OCI-LY3 (cell line): ENCODE results near the gene DDX28.

Source experiments
- EZH2phosphoT487 ChIP-seq: fragments of 200-600 bp; shearing (Covaris generic); IDR thresholded peaks from 2 replicates; pipeline ENCODE4 v1.6.1; 2018; ENCODE audit warnings: antibody characterized with exemption, mixed run types, low read depth
- TF ChIP-seq, protein P1 (sequence below): fragments of 200-600, 300-600 bp; sonication (generic); IDR thresholded peaks from 2 replicates; pipeline ENCODE4 v1.5.1; 2014; ENCODE audit warnings: antibody characterized with exemption, low read length, low read depth

DNA sequence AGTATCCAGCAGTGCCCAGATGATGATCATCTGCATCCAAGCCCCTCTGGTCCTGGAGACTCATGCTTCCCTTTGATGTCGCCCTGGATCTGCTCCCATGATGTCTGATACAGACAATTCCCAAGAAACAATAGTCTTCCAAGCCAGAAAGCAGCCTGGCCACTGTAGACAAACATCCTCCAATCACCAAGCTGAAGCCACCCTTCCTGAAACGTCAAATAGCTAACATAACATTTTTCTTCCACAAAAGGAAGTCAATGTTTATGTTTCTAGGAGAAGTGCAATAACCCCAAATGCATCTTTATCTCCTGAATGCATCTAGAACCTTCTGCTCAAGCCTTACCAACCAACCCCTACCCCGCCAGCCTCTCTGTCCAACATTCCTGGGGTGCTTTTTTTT lies 22.6 kb downstream of the DDX28 start:
- TF ChIP-seq, protein P1, sequence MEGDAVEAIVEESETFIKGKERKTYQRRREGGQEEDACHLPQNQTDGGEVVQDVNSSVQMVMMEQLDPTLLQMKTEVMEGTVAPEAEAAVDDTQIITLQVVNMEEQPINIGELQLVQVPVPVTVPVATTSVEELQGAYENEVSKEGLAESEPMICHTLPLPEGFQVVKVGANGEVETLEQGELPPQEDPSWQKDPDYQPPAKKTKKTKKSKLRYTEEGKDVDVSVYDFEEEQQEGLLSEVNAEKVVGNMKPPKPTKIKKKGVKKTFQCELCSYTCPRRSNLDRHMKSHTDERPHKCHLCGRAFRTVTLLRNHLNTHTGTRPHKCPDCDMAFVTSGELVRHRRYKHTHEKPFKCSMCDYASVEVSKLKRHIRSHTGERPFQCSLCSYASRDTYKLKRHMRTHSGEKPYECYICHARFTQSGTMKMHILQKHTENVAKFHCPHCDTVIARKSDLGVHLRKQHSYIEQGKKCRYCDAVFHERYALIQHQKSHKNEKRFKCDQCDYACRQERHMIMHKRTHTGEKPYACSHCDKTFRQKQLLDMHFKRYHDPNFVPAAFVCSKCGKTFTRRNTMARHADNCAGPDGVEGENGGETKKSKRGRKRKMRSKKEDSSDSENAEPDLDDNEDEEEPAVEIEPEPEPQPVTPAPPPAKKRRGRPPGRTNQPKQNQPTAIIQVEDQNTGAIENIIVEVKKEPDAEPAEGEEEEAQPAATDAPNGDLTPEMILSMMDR = no peak
- no peak for TF ChIP-seq EZH2phosphoT487
